CD4-positive, alpha-beta T cell treated with Interleukin-15 for 4 hours (primary cell): ENCODE results near the gene MOV10.
"Not testable (repeated sequence)": the region's sequence is repeated elsewhere in the genome, so short reads cannot be mapped to it uniquely, and the experiment has no call there.

Experiments
- DNase-seq: peaks from one replicate; pipeline ENCODE4 v3.0.0-alpha.2; 2020; ENCODE audit warnings: low spot score

The MOV10 gene

DNA sequence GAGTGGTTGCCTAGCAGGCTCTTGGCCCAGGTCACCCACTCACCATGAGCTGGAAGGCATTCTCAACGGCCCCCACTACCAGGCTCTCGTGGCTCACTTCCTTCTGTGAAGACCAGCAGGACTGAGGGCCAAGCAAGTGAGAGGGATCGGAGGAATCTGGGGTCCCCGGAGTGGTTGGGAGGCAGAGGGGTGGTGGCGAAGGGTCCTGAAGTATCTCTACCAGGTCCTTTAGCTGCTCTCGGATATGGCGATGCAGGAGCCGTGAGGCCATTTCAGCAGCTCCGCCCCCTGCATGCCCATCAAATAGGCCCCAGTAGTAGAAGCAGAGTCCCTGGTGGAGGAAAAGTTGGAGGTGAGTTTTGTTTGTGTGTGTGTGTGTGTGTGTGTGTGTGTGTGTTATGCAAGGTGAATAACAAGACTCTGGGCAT, 38.3 kb downstream of the MOV10 start:
- no peak for DNase-seq

DNA sequence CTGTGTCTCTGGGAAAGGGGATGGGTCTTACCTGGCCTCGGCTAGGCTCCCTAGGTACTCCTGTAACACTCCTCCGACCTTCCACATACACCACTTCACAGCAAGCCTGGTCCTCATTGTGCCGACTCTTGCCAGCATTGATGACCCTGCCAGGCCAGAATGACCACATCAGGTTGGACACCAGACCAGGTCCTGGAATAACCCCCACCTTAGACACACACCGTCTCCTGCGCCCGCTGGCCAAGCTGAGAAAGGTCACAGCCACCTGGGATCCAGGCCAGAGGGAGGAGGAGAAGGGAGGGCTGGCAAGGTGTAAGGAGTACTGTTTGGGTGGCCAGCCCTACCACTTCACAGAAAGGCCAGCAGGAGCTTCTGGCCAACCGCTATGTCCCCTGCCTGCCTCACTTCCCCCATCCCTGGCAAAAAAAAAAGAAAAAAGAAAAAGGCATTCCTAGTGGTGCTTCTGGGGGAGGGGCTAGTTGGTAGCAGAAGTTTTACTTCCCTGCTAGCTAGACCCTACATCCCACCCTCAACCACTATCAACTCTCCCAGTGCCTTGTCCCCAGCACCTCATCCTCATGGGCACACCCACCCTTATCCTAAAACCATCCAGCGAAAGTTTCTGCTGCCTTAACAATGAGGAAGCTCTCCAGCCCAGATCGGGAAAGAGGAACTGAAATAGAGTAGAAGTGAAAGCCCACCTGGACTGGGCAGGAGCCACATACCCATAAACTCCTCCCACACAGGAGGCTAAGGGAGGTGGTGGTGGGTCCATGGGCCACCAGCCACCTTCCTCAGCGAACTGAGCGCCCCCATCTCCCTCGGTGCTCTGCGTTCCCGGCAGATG, 39.2 kb downstream of the MOV10 start:
- DNase-seq, result no peak

- DNase-seq, result no peak
These were observed 40.1 kb downstream of the MOV10 start for GRCh38 chr1:112714313-112715263.

- peak; percentile 99 for DNase-seq
These were observed 41.0 kb downstream of the MOV10 start, which contains the start of gene PPM1J for GRCh38 chr1:112715264-112716053. Gene PPM1J (minus strand): TSS chr1:112715332. CDS start chr1:112715301, 31 bp downstream.

GRCh38 chr1:112716133-112716720, 41.8 kb downstream of the MOV10 start:
- peak; percentile 83 for DNase-seq

GRCh38 chr1:112717263-112717873, 42.9 kb downstream of the MOV10 start:
- DNase-seq, result no peak

DNA sequence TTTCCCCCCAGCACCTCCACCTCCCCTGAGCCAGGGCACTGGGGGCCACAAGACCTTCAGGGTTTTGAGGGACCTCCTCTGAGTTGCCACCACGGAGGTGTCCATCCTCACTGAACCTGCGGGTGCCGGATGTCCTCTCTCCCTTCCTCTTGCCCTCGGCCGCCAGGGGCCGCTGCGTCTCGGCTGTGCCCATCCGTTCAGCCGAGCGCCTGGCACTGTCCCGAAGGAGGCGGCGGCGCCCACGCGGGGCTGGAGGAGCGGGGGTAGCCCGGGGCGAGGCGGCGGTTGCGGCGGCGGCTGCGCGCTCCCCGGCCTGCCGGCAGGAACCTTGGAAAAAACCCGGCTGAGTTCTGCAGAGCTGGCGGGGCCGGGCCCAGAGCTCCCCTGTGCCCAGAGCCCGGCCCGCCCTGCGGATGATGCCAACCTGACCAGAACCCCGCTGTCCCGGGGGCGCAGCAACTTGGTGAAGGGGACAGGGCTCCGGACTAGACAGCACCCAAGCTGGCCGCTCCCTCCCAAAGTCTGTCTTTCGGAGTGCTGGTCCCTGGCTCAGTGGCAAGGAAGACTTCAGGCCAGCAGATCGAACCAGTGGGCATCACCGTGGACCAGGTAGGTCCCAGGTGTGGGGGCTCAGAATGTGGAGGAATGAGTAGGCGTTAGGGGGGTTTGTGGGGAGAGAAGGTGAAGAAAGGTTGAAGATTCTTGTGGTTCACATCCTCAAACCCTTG, 44.4 kb downstream of the MOV10 start:
- DNase-seq, result peak; percentile 69

DNA sequence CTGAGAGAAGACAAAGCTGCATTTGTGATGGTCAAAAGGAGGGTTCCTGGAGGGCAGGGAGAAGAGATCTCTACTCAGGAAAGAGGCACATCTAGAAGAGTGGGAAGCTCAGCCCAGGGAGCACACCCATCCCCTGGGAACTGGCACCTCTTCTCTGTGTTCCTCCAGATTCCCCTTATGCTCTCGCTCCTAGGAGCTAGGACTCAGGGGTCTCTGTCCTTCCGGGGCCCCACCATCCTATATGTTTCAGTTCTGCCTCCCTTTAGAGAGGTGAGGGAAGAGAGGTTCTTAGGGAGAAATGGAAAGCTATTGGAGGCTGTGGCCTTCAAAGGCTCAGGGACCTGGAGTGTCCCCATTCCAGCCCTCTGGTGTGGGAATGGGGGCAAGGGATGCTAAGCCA, 45.2 kb downstream of the MOV10 start:
- no peak for DNase-seq

GRCh38 chr1:112720800-112721199, 46.3 kb downstream of the MOV10 start:
- no peak for DNase-seq

- not testable (repeated sequence) for DNase-seq
These were observed 46.8 kb downstream of the MOV10 start for GRCh38 chr1:112721294-112721693.

GRCh38 chr1:112721966-112722524, 47.6 kb downstream of the MOV10 start:
- DNase-seq, result no peak

GRCh38 chr1:112722601-112723510, 48.4 kb downstream of the MOV10 start:
- DNase-seq, result no peak

DNA sequence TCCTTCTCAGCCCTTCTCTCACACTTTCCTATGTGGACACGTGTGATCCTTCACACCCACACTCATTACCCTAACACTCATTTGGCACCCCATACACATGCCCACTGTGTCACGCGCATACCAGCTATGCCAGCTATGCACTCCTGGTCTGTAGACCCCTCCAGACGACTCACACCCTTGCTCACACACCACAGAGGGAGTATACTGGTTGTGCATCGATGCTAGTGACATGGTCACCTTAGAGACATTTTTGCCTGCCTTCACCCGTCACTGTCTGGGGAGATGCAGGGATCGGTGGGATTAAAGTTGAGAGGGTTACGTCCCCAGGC, 49.0 kb downstream of the MOV10 start:
- DNase-seq, result no peak

DNA sequence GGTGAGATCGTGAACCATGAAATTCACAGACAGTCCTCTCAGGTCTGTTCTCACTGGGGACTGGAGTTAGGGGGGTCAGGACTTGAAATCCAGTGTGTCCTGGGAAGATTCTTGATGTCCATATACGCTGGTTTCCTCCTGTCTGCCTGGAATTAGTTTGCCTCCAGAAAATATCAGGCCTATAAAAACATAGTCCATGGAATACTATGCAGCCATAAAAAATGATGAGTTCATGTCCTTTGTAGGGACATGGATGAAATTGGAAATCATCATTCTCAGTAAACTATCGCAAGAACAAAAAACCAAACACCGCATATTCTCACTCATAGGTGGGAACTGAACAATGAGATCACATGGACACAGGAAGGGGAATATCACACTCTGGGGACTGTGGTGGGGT, 49.8 kb downstream of the MOV10 start:
- not testable (repeated sequence) for DNase-seq

DNA sequence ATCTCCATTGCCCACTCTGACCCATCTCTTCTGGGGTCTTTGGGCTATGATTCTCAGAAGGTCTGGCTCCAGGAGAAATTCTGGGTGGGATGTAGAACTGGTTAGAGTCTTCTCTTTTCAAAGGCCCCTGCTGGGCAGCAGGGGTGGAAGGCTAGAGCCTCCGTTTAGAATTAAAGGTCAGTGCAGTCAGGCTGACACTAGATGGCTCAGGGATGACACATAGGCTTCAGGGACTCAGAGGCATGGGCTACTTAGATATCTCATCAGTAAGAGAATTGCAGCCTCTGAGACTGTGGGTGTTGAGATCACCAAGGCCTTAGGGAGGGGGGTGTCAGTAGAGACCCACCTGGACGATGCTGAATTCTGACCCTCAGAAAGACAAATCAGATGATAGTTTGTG, 53.3 kb downstream of the MOV10 start:
- no peak for DNase-seq

- not testable (repeated sequence) for DNase-seq
These were observed 54.0 kb downstream of the MOV10 start for GRCh38 chr1:112728306-112728971.

- DNase-seq, result not testable (repeated sequence)
These were observed 54.6 kb downstream of the MOV10 start for GRCh38 chr1:112729011-112729410.

- DNase-seq, result no peak
These were observed 55.5 kb downstream of the MOV10 start for GRCh38 chr1:112729909-112730308.

GRCh38 chr1:112731451-112731850, 57.0 kb downstream of the MOV10 start:
- no peak for DNase-seq
